ENCODE measurements around the gene UBTD2. TPM values are rescaled to one million over a fixed set of nuclear protein-coding genes. Genes with fewer than 3 reads are reported as not detected.
"Not testable (repeated sequence)": the region's sequence is repeated elsewhere in the genome, so short reads cannot be mapped to it uniquely, and the experiment has no call there.

UBTD2 gene
- total RNA-seq, 1 donor from 2014 or later: 47.5 TPM

GRCh38 chr5:172207511-172207910 is 76.1 kb downstream of the UBTD2 start:
- no peak for DNase-seq (ENCODE audit: extremely low spot score, unreplicated experiment)
- Mint-ChIP-seq H3K4me1 (ENCODE audit: unreplicated experiment) (no peaks in the 10 kb centered on the region), H3K9me3 (ENCODE audit: unreplicated experiment) (no peaks in the 10 kb centered on the region), H3K27me3 (ENCODE audit: unreplicated experiment) (no peaks in the 10 kb centered on the region), H3K27ac (ENCODE audit: unreplicated experiment) (no peak overlapping the region), H3K4me3 (ENCODE audit: unreplicated experiment) (no peak overlapping the region), H3K36me3 (ENCODE audit: unreplicated experiment) (peaks cover 34% of the 10 kb centered on the region)
- no peak for TF ChIP-seq CTCF (IDR thresholded peaks at IDR 0.05)

GRCh38 chr5:172205984-172206383 is 77.6 kb downstream of the UBTD2 start:
- peaks cover 30% of the 10 kb centered on the region for H3K36me3 Mint-ChIP-seq (ENCODE audit: unreplicated experiment)
- not testable (repeated sequence) for H3K4me1 Mint-ChIP-seq (ENCODE audit: unreplicated experiment); H3K27ac Mint-ChIP-seq (ENCODE audit: unreplicated experiment); H3K4me3 Mint-ChIP-seq (ENCODE audit: unreplicated experiment); H3K27me3 Mint-ChIP-seq (ENCODE audit: unreplicated experiment); H3K9me3 Mint-ChIP-seq (ENCODE audit: unreplicated experiment); DNase-seq (ENCODE audit: extremely low spot score, unreplicated experiment)

- Mint-ChIP-seq H3K4me1 (ENCODE audit: unreplicated experiment) (no peaks in the 10 kb centered on the region), H3K36me3 (ENCODE audit: unreplicated experiment) (peaks cover 7% of the 10 kb centered on the region), H3K27ac (ENCODE audit: unreplicated experiment) (no peak overlapping the region), H3K9me3 (ENCODE audit: unreplicated experiment) (no peaks in the 10 kb centered on the region), H3K27me3 (ENCODE audit: unreplicated experiment) (no peaks in the 10 kb centered on the region), H3K4me3 (ENCODE audit: unreplicated experiment) (no peak overlapping the region)
- TF ChIP-seq CTCF (IDR thresholded peaks at IDR 0.05): no peak
- DNase-seq (ENCODE audit: extremely low spot score, unreplicated experiment): no peak
Observed at GRCh38 chr5:172200476-172200875, 83.1 kb downstream of the UBTD2 start.

GRCh38 chr5:172199446-172199845 is 84.1 kb downstream of the UBTD2 start:
- H3K4me3 Mint-ChIP-seq (ENCODE audit: unreplicated experiment): no peak overlapping the region
- H3K36me3 Mint-ChIP-seq (ENCODE audit: unreplicated experiment): peaks cover 7% of the 10 kb centered on the region
- no peaks in the 10 kb centered on the region for H3K9me3 Mint-ChIP-seq (ENCODE audit: unreplicated experiment)
- no peak overlapping the region for H3K27ac Mint-ChIP-seq (ENCODE audit: unreplicated experiment)
- no peaks in the 10 kb centered on the region for H3K27me3 Mint-ChIP-seq (ENCODE audit: unreplicated experiment)
- no peak for DNase-seq (ENCODE audit: extremely low spot score, unreplicated experiment)
- no peak for TF ChIP-seq CTCF (IDR thresholded peaks at IDR 0.05)
- no peaks in the 10 kb centered on the region for H3K4me1 Mint-ChIP-seq (ENCODE audit: unreplicated experiment)

- not testable (repeated sequence) for DNase-seq (ENCODE audit: extremely low spot score, unreplicated experiment); H3K4me3 Mint-ChIP-seq (ENCODE audit: unreplicated experiment); H3K4me1 Mint-ChIP-seq (ENCODE audit: unreplicated experiment); H3K9me3 Mint-ChIP-seq (ENCODE audit: unreplicated experiment); H3K36me3 Mint-ChIP-seq (ENCODE audit: unreplicated experiment); H3K27me3 Mint-ChIP-seq (ENCODE audit: unreplicated experiment); H3K27ac Mint-ChIP-seq (ENCODE audit: unreplicated experiment)
Observed at GRCh38 chr5:172197775-172198174, 85.8 kb downstream of the UBTD2 start.

- no peak for TF ChIP-seq CTCF (IDR thresholded peaks at IDR 0.05)
Observed at GRCh38 chr5:172194985-172195774, 88.4 kb downstream of the UBTD2 start.

More at GRCh38 chr5:172194985-172195774, 88.4 kb downstream of the UBTD2 start:
- no peak overlapping the region for H3K27ac Mint-ChIP-seq (ENCODE audit: unreplicated experiment)
- no peak for DNase-seq (ENCODE audit: extremely low spot score, unreplicated experiment)
- no peaks in the 10 kb centered on the region for H3K36me3 Mint-ChIP-seq (ENCODE audit: unreplicated experiment)
- peaks cover under 1% of the 10 kb centered on the region for H3K4me1 Mint-ChIP-seq (ENCODE audit: unreplicated experiment)
- no peak overlapping the region for H3K4me3 Mint-ChIP-seq (ENCODE audit: unreplicated experiment)
- H3K27me3 Mint-ChIP-seq (ENCODE audit: unreplicated experiment): no peaks in the 10 kb centered on the region
- H3K9me3 Mint-ChIP-seq (ENCODE audit: unreplicated experiment): no peaks in the 10 kb centered on the region

All from osteocyte (in vitro differentiated cells).